HUES6 (cell line): ENCODE data around the gene MEGF6.
"Not testable (repeated sequence)": the region's sequence is repeated elsewhere in the genome, so short reads cannot be mapped to it uniquely, and the experiment has no call there.

Experiments used
- H3K27ac ChIP-seq: 2 replicates; pipeline ENCODE4 v1.7.0; 2013; ENCODE audit warnings: low read depth, mild to moderate bottlenecking, low read length, inconsistent platforms
- H3K27me3 ChIP-seq: 2 replicates; pipeline ENCODE4 v1.6.1; 2013; ENCODE audit warnings: low read length; ENCODE audit not compliant: control insufficient read depth, insufficient read depth
- H3K36me3 ChIP-seq: 2 replicates; pipeline ENCODE4 v1.6.1; 2013; ENCODE audit warnings: low read length; ENCODE audit not compliant: control insufficient read depth, insufficient read depth
- H3K4me1 ChIP-seq: 2 replicates; pipeline ENCODE4 v1.6.1; 2013; ENCODE audit warnings: low read length; ENCODE audit not compliant: control insufficient read depth, insufficient read depth
- H3K4me3 ChIP-seq: 2 replicates; pipeline ENCODE4 v1.5.1; 2013; ENCODE audit warnings: low read depth, low read length
- H3K9ac ChIP-seq: one replicate; pipeline ENCODE4 v1.6.1; 2013; ENCODE audit warnings: mild to moderate bottlenecking, low read length
- H3K9me3 ChIP-seq: 2 replicates; pipeline ENCODE4 v1.6.1; 2013; ENCODE audit warnings: low read depth, low read length; ENCODE audit not compliant: control insufficient read depth, insufficient read depth

Gene MEGF6

GRCh38 chr1:3586986-3587759 is 24.1 kb downstream of the MEGF6 start:
- peaks cover 14% of the 10 kb centered on the region; the same call in 1 of the 2 replicates for H3K4me1 ChIP-seq
- no peak overlapping the region for H3K4me3 ChIP-seq
- peaks cover 17% of the 10 kb centered on the region; the same call in 1 of the 2 replicates for H3K9me3 ChIP-seq
- H3K27ac ChIP-seq: no peak overlapping the region
- no peaks in the 10 kb centered on the region for H3K27me3 ChIP-seq
- peaks cover 7% of the 10 kb centered on the region for H3K36me3 ChIP-seq
- no peak overlapping the region for H3K9ac ChIP-seq

GRCh38 chr1:3585940-3586568 is 25.3 kb downstream of the MEGF6 start:
- peaks cover 7% of the 10 kb centered on the region for H3K36me3 ChIP-seq
- H3K9ac ChIP-seq: no peak overlapping the region
- no peaks in the 10 kb centered on the region for H3K27me3 ChIP-seq
- peaks cover 17% of the 10 kb centered on the region; the same call in 1 of the 2 replicates for H3K9me3 ChIP-seq
- H3K4me3 ChIP-seq: no peak overlapping the region
- peaks cover 14% of the 10 kb centered on the region; the same call in 1 of the 2 replicates for H3K4me1 ChIP-seq
- no peak overlapping the region for H3K27ac ChIP-seq

- H3K4me1 ChIP-seq: not testable (repeated sequence)
Measured at GRCh38 chr1:3585353-3585868, 25.9 kb downstream of the MEGF6 start.

GRCh38 chr1:3584915-3585314 is 26.4 kb downstream of the MEGF6 start:
- H3K36me3 ChIP-seq: peaks cover 7% of the 10 kb centered on the region
- peaks cover 4% of the 10 kb centered on the region; the same call in 1 of the 2 replicates for H3K4me1 ChIP-seq
- H3K4me3 ChIP-seq: no peak overlapping the region
- H3K27me3 ChIP-seq: no peaks in the 10 kb centered on the region
- H3K9me3 ChIP-seq: peaks cover 17% of the 10 kb centered on the region; the same call in 1 of the 2 replicates
- H3K27ac ChIP-seq: no peak overlapping the region
- H3K9ac ChIP-seq: no peak overlapping the region

More at GRCh38 chr1:3585353-3585868, 25.9 kb downstream of the MEGF6 start:
- H3K27ac ChIP-seq, H3K27me3 ChIP-seq, H3K4me3 ChIP-seq, H3K36me3 ChIP-seq, H3K9ac ChIP-seq: not testable (repeated sequence)
- H3K9me3 ChIP-seq: peaks cover 17% of the 10 kb centered on the region; the same call in 1 of the 2 replicates

GRCh38 chr1:3583751-3584150 is 27.6 kb downstream of the MEGF6 start:
- not testable (repeated sequence) for H3K27me3 ChIP-seq, H3K36me3 ChIP-seq, H3K9ac ChIP-seq, H3K27ac ChIP-seq, H3K4me1 ChIP-seq, H3K4me3 ChIP-seq
- peaks cover 17% of the 10 kb centered on the region; the same call in 1 of the 2 replicates for H3K9me3 ChIP-seq

- Histone ChIP-seq H3K9me3 (peaks cover 17% of the 10 kb centered on the region; the same call in 1 of the 2 replicates), H3K4me1 (no peaks in the 10 kb centered on the region), H3K4me3 (no peak overlapping the region), H3K36me3 (peaks cover 7% of the 10 kb centered on the region), H3K9ac (no peak overlapping the region), H3K27me3 (no peaks in the 10 kb centered on the region), H3K27ac (no peak overlapping the region)
Measured at GRCh38 chr1:3581296-3582036, 29.8 kb downstream of the MEGF6 start.

- Histone ChIP-seq H3K9ac (no peak overlapping the region), H3K27me3 (no peaks in the 10 kb centered on the region), H3K36me3 (no peaks in the 10 kb centered on the region), H3K4me1 (no peaks in the 10 kb centered on the region), H3K9me3 (peaks cover 10% of the 10 kb centered on the region; the same call in 1 of the 2 replicates), H3K4me3 (no peak overlapping the region), H3K27ac (no peak overlapping the region)
Measured at GRCh38 chr1:3580231-3580630, 31.1 kb downstream of the MEGF6 start.

GRCh38 chr1:3579626-3580025 is 31.7 kb downstream of the MEGF6 start:
- no peak overlapping the region for H3K27ac ChIP-seq
- H3K36me3 ChIP-seq: no peaks in the 10 kb centered on the region
- no peak overlapping the region for H3K9ac ChIP-seq
- no peaks in the 10 kb centered on the region for H3K4me1 ChIP-seq
- no peaks in the 10 kb centered on the region for H3K27me3 ChIP-seq
- H3K9me3 ChIP-seq: peaks cover 5% of the 10 kb centered on the region; the same call in 1 of the 2 replicates
- H3K4me3 ChIP-seq: no peak overlapping the region

GRCh38 chr1:3578906-3579305 is 32.4 kb downstream of the MEGF6 start:
- no peaks in the 10 kb centered on the region for H3K9me3 ChIP-seq
- H3K27ac ChIP-seq: no peak overlapping the region
- no peak overlapping the region for H3K9ac ChIP-seq
- H3K27me3 ChIP-seq: no peaks in the 10 kb centered on the region
- H3K4me1 ChIP-seq: no peaks in the 10 kb centered on the region
- H3K4me3 ChIP-seq: no peak overlapping the region
- H3K36me3 ChIP-seq: no peaks in the 10 kb centered on the region

- Histone ChIP-seq H3K36me3 (no peaks in the 10 kb centered on the region), H3K4me3 (no peak overlapping the region), H3K9me3 (no peaks in the 10 kb centered on the region), H3K4me1 (no peaks in the 10 kb centered on the region), H3K27ac (no peak overlapping the region), H3K27me3 (no peaks in the 10 kb centered on the region), H3K9ac (no peak overlapping the region)
Measured at GRCh38 chr1:3578433-3578805, 32.9 kb downstream of the MEGF6 start.
